Neural progenitor cell (in vitro differentiated cells): ENCODE data around the gene PLXNA4. TPM values are rescaled to one million over a fixed set of nuclear protein-coding genes. Genes with fewer than 3 reads are reported as not detected.

Source experiments
- DNase-seq: peaks from one replicate; pipeline ENCODE4 v3.0.0-alpha.2; 2016; ENCODE audit warnings: low spot score
- H2AFZ ChIP-seq: fragments of 200-600 bp; sonication (generic); replicated peaks from 2 replicates; pipeline ENCODE4 v1.6.1; 2016; ENCODE audit warnings: antibody characterized with exemption
- H3F3A ChIP-seq: fragments of 200-600 bp; sonication (generic); 2 replicates; pipeline ENCODE4 v1.6.1; 2016; ENCODE audit warnings: antibody characterized with exemption, low read depth
- H3K27ac ChIP-seq: fragments of 200-600 bp; sonication (generic); 2 replicates; pipeline ENCODE4 v1.5.1; 2016; ENCODE audit warnings: mild to moderate bottlenecking
- H3K27me3 ChIP-seq: fragments of 200-600 bp; sonication (generic); 2 replicates; pipeline ENCODE4 v1.6.1; 2016; ENCODE audit warnings: mild to moderate bottlenecking, moderate library complexity
- H3K36me3 ChIP-seq: fragments of 200-600 bp; sonication (generic); 2 replicates; pipeline ENCODE4 v1.5.1; 2016
- H3K4me1 ChIP-seq: fragments of 200-600 bp; sonication (generic); 2 replicates; pipeline ENCODE4 v1.6.1; 2016; ENCODE audit warnings: mixed run types
- H3K4me2 ChIP-seq: fragments of 200-600 bp; sonication (generic); 2 replicates; pipeline ENCODE4 v1.6.1; 2016
- H3K4me3 ChIP-seq: fragments of 200-600 bp; sonication (generic); 2 replicates; pipeline ENCODE4 v1.5.1; 2016
- H3K79me2 ChIP-seq: fragments of 200-600 bp; sonication (generic); 2 replicates; pipeline ENCODE4 v1.6.1; 2016; ENCODE audit warnings: low read depth
- H3K9ac ChIP-seq: fragments of 200-600 bp; sonication (generic); 2 replicates; pipeline ENCODE4 v1.6.1; 2016
- H3K9me3 ChIP-seq: fragments of 200-600 bp; sonication (generic); 2 replicates; pipeline ENCODE4 v1.5.1; 2016; ENCODE audit warnings: low read depth
- H4K20me1 ChIP-seq: fragments of 200-600 bp; sonication (generic); 2 replicates; pipeline ENCODE4 v1.6.1; 2016; ENCODE audit warnings: low read depth
- H3K27ac Mint-ChIP-seq: 3 replicates; pipeline ENCODE4 v1.8.0; 2021; ENCODE audit warnings: mixed read lengths
- H3K27me3 Mint-ChIP-seq: 2 replicates; pipeline ENCODE4 v1.8.0; 2022; ENCODE audit warnings: low read depth, mild to moderate bottlenecking, inconsistent platforms, moderate library complexity, mixed read lengths; ENCODE audit not compliant: insufficient read depth
- H3K36me3 Mint-ChIP-seq: 3 replicates; pipeline ENCODE4 v1.8.0; 2021; ENCODE audit warnings: mixed read lengths
- H3K4me1 Mint-ChIP-seq: 3 replicates; pipeline ENCODE4 v1.8.0; 2021; ENCODE audit warnings: mixed read lengths
- H3K4me3 Mint-ChIP-seq: 3 replicates; pipeline ENCODE4 v1.8.0; 2021; ENCODE audit warnings: mild to moderate bottlenecking, moderate library complexity, mixed read lengths
- H3K9me3 Mint-ChIP-seq: 3 replicates; pipeline ENCODE4 v1.8.0; 2020; ENCODE audit warnings: mixed read lengths
- EZH2 ChIP-seq: fragments of 200-600 bp; sonication (generic); IDR thresholded peaks from 2 replicates; pipeline ENCODE4 v1.6.1; 2017; ENCODE audit warnings: antibody characterized with exemption, mild to moderate bottlenecking, moderate library complexity
- EZH2phosphoT487 ChIP-seq: fragments of 200-600 bp; sonication (generic); IDR thresholded peaks from 2 replicates; pipeline ENCODE4 v1.6.1; 2017; ENCODE audit warnings: antibody characterized with exemption
- total RNA-seq: library from RNA; depleted of rRNA; stranded (reverse); fragments of >200 nt; gene quantifications from 2 replicates; pipeline ENCODE4 v1.2.3, GENCODE V29; 2015; ENCODE audit warnings: low replicate concordance
- TF ChIP-seq, protein P1 (sequence below): fragments of 200-600 bp; sonication (generic); IDR thresholded peaks from 2 replicates; pipeline ENCODE4 v1.5.1; 2017; ENCODE audit warnings: antibody characterized with exemption, mild to moderate bottlenecking

The PLXNA4 gene
- total RNA-seq, 1 donor from 2014 or later = 0.49 TPM

DNA sequence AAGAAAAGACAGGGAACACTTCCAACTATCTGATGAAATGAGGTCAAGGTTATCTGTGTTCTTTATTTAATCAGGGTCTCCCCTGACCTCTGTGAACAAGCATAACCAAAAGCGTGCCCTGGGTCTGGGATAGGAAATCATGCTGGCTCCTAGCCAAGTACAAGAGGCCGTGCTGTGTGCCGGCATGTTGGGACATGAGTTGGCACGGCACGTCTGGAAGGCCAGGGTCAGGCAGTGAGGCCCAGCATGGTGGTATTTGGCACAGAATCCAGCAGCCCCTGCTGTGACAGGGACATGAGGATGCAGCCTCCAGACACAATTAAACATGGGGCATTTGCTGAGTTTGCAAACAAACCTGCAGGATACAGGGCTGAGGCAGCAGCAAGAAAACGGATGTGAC, 320.4 kb downstream of the PLXNA4 start:
- Histone ChIP-seq H3K27me3 (no peaks in the 10 kb centered on the region), H3K4me2 (no peak overlapping the region), H4K20me1 (no peaks in the 10 kb centered on the region), H2AFZ (no peak overlapping the region), H3K36me3 (no peaks in the 10 kb centered on the region), H3K4me1 (peaks cover 10% of the 10 kb centered on the region), H3K4me3 (no peak overlapping the region), H3K79me2 (no peaks in the 10 kb centered on the region), H3K9me3 (no peaks in the 10 kb centered on the region), H3F3A (no peaks in the 10 kb centered on the region), H3K27ac (no peak overlapping the region), H3K9ac (no peak overlapping the region)
- Mint-ChIP-seq H3K4me1 (peaks cover 11% of the 10 kb centered on the region), H3K4me3 (no peak overlapping the region), H3K27me3 (peaks cover 8% of the 10 kb centered on the region), H3K36me3 (no peaks in the 10 kb centered on the region), H3K9me3 (no peaks in the 10 kb centered on the region), H3K27ac (no peak overlapping the region)
- DNase-seq = no peak
- TF ChIP-seq, protein P1, sequence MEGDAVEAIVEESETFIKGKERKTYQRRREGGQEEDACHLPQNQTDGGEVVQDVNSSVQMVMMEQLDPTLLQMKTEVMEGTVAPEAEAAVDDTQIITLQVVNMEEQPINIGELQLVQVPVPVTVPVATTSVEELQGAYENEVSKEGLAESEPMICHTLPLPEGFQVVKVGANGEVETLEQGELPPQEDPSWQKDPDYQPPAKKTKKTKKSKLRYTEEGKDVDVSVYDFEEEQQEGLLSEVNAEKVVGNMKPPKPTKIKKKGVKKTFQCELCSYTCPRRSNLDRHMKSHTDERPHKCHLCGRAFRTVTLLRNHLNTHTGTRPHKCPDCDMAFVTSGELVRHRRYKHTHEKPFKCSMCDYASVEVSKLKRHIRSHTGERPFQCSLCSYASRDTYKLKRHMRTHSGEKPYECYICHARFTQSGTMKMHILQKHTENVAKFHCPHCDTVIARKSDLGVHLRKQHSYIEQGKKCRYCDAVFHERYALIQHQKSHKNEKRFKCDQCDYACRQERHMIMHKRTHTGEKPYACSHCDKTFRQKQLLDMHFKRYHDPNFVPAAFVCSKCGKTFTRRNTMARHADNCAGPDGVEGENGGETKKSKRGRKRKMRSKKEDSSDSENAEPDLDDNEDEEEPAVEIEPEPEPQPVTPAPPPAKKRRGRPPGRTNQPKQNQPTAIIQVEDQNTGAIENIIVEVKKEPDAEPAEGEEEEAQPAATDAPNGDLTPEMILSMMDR = no peak
- TF ChIP-seq EZH2 (no peak), EZH2phosphoT487 (no peak)

DNA sequence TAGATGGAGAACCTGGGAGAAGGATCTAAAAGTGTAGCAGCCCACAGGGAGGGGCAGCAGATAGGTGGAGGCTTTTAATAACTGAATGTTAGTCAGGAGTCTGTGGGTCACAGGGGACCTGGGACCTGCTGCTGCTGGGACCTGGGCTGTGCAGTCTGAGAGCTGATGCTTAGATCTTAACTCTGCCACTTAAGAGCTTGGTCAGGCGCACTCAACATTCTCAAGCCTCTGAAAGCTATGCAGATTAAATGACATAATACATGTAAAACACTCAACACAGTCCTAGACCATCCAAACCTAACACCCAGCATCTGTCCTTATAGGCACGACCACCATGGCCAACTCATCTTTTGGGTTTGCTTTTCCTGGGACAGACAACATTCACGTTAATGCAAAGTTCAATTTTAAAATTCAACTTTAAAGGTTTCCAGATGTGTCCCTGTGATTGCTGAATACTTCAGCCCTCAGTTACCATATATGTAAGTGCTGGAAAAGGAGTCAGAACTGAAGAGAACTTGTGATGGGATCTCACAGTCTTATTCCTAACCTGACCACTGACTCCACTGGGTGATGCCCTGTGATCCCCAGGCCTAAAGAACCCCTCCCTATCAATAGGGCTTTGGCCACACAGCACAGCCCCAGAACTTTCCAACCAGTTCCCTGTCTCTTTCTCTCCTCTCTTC, 321.0 kb downstream of the PLXNA4 start:
- no peak for DNase-seq
- H3K9me3 Mint-ChIP-seq = no peaks in the 10 kb centered on the region
- Histone ChIP-seq H3K27ac (no peak overlapping the region), H4K20me1 (no peaks in the 10 kb centered on the region), H2AFZ (no peak overlapping the region), H3K4me3 (no peak overlapping the region), H3F3A (peaks cover 5% of the 10 kb centered on the region), H3K36me3 (no peaks in the 10 kb centered on the region), H3K9ac (no peak overlapping the region), H3K79me2 (no peaks in the 10 kb centered on the region), H3K4me1 (peaks cover 17% of the 10 kb centered on the region), H3K27me3 (no peaks in the 10 kb centered on the region), H3K9me3 (no peaks in the 10 kb centered on the region), H3K4me2 (no peak overlapping the region)
- H3K27me3 Mint-ChIP-seq = peaks cover 8% of the 10 kb centered on the region
- TF ChIP-seq, protein P1 = no peak
- TF ChIP-seq EZH2 (no peak), EZH2phosphoT487 (no peak)
- H3K4me3 Mint-ChIP-seq = no peak overlapping the region
- peaks cover 17% of the 10 kb centered on the region for H3K4me1 Mint-ChIP-seq
- H3K27ac Mint-ChIP-seq = no peak overlapping the region
- H3K36me3 Mint-ChIP-seq = no peaks in the 10 kb centered on the region

DNA sequence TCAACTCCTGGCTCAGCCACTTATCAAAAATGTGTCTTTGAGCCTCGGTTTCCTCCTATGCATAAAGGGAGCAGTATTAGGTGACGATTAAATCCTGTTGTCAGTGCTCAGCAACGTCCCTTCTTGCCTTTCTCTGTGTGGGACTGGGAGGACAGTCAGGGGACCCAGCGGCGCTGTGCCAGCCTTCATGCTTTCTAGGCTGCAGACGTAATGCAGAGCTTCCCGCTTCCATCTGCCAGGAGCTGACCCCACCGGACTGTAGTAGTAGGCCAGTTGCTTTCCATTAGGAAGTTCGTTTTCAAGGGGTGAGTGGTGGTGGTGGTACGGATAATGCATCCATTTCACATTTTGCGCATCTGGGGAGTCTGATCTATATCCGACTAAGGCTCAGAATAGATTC, 321.8 kb downstream of the PLXNA4 start:
- Histone ChIP-seq H2AFZ (no peak overlapping the region), H3K9me3 (no peaks in the 10 kb centered on the region), H4K20me1 (no peaks in the 10 kb centered on the region), H3K9ac (no peak overlapping the region), H3K4me2 (no peak overlapping the region), H3K4me3 (no peak overlapping the region), H3K36me3 (no peaks in the 10 kb centered on the region), H3F3A (peaks cover 10% of the 10 kb centered on the region), H3K79me2 (no peaks in the 10 kb centered on the region), H3K27me3 (no peaks in the 10 kb centered on the region), H3K27ac (no peak overlapping the region), H3K4me1 (peaks cover 25% of the 10 kb centered on the region)
- H3K9me3 Mint-ChIP-seq = no peaks in the 10 kb centered on the region
- no peak overlapping the region for H3K4me3 Mint-ChIP-seq
- TF ChIP-seq EZH2 (no peak), EZH2phosphoT487 (no peak)
- TF ChIP-seq, protein P1 = no peak
- peaks cover 24% of the 10 kb centered on the region for H3K4me1 Mint-ChIP-seq
- no peaks in the 10 kb centered on the region for H3K36me3 Mint-ChIP-seq
- H3K27me3 Mint-ChIP-seq = peaks cover 8% of the 10 kb centered on the region
- H3K27ac Mint-ChIP-seq = no peak overlapping the region
- no peak for DNase-seq
